GM21786 (cell line): ENCODE measurements around the gene CDH4.
"Not testable (repeated sequence)": the region's sequence is repeated elsewhere in the genome, so short reads cannot be mapped to it uniquely, and the experiment has no call there.

Experiments used
- ATAC-seq: cut with Tn5 transposase; IDR thresholded peaks from one replicate; pipeline ENCODE4 v1.9.1; 2021; ENCODE audit not compliant: unreplicated experiment

Gene CDH4

GRCh38 chr20:61385296-61385695, 133.2 kb downstream of the CDH4 start:
- ATAC-seq: no peak

GRCh38 chr20:61385731-61386130, 133.7 kb downstream of the CDH4 start:
- no peak for ATAC-seq

- no peak for ATAC-seq
Observed at GRCh38 chr20:61387204-61387953, 135.3 kb downstream of the CDH4 start.

- ATAC-seq: no peak
Observed at GRCh38 chr20:61387954-61388348, 135.9 kb downstream of the CDH4 start.

- no peak for ATAC-seq
Observed at GRCh38 chr20:61389077-61389476, 137.0 kb downstream of the CDH4 start.

GRCh38 chr20:61391185-61391584, 139.1 kb downstream of the CDH4 start:
- no peak for ATAC-seq

- no peak for ATAC-seq
Observed at GRCh38 chr20:61391812-61392520, 139.9 kb downstream of the CDH4 start.

- no peak for ATAC-seq
Observed at GRCh38 chr20:61394088-61394799, 142.2 kb downstream of the CDH4 start.

GRCh38 chr20:61396262-61396848, 144.3 kb downstream of the CDH4 start:
- no peak for ATAC-seq

GRCh38 chr20:61397146-61397545, 145.1 kb downstream of the CDH4 start:
- no peak for ATAC-seq

GRCh38 chr20:61397790-61398189, 145.7 kb downstream of the CDH4 start:
- no peak for ATAC-seq

GRCh38 chr20:61399433-61399832, 147.4 kb downstream of the CDH4 start:
- no peak for ATAC-seq

GRCh38 chr20:61400499-61400898, 148.4 kb downstream of the CDH4 start:
- ATAC-seq: no peak

- ATAC-seq: no peak
Observed at GRCh38 chr20:61404303-61404702, 152.2 kb downstream of the CDH4 start.

- no peak for ATAC-seq
Observed at GRCh38 chr20:61405007-61405406, 152.9 kb downstream of the CDH4 start.

- not testable (repeated sequence) for ATAC-seq
Observed at GRCh38 chr20:61406773-61407172, 154.7 kb downstream of the CDH4 start.

GRCh38 chr20:61407561-61407960, 155.5 kb downstream of the CDH4 start:
- ATAC-seq: no peak

GRCh38 chr20:61408951-61409740, 157.1 kb downstream of the CDH4 start:
- no peak for ATAC-seq

GRCh38 chr20:61411743-61412142, 159.7 kb downstream of the CDH4 start:
- ATAC-seq: no peak

- no peak for ATAC-seq
Observed at GRCh38 chr20:61413752-61414151, 161.7 kb downstream of the CDH4 start.
